ENCODE results near the gene SLIT3.
"Not testable (repeated sequence)": the region's sequence is repeated elsewhere in the genome, so short reads cannot be mapped to it uniquely, and the experiment has no call there.

The SLIT3 gene

DNA sequence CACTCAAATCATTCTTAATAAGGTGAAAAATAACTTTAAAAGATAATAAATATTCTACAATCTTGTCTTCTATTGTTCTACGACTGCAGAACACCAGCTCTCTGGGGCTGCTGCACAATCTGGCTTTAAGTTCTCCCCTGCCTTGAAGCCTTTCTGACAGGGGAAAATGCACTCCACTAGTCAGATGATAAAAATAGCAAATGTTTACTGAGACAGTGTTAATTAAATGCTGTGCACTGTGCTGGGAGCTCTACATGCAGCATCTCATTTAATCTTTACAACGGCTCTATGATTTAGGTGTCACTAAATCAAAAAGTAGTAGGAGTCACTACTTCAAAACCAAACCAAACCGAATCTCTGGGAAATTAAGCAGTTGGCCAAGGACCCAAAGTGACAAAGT lies 132.7 kb downstream of the SLIT3 start:
- DNase-seq = no peak

DNA sequence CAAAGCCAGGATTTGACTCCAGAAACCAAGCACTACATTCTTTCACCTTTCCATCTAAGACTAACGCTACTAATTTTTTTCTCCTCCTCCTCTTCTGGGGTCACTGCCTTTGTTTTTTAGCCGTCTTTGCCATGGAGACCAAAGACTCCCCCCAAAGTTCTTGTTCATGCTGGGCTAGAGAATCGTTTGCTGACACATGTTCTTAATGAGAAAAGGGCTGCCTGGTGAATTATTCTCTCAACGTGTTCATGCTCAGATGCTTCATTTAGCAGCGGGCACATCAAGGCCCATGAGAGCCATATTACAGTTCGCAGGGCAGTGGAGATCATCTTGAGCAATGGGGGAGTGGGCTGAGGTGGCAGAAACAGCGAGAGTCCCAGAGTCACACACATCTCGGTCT lies 134.9 kb downstream of the SLIT3 start:
- no peak for DNase-seq

DNA sequence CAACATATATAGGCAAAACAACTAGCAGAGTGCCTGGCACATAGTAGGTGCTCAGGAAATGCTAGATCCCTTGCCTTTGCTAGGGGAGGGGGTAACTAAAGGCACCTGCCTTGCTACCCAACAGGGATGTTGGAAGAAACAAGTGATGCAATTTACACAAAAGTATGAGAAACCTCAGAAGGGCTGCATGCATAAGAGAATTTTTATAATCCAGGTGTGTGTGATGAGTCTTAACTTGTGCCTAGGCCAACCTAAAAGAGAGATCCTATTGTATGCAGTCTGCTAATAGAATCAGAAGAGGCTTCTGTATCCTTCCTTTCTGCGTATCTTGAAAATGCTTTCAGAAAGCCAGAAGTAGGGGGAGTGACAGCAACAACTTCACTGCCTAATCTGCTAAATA lies 135.9 kb downstream of the SLIT3 start:
- DNase-seq = no peak

DNA sequence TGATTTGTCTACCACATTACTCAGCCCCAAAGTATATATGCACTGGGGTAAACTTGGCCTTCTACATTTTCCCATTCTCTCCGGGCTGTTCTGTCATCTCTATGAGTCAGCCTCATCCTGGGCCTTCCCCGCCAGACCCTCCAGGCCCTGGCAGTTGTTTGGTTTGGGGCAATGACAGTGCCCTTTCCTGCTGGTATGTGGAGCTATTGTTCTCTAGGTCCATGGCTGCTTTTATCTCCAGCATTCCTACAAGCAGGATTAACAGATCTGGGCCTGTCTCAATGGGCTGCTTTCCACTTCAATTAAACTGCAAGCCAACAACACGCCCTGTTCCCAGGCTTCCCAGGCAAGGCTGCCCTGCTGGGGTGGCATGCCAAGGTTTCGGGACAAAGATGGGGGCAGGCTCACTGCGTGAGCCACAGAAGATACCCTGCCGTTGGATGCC lies 136.4 kb downstream of the SLIT3 start:
- DNase-seq = no peak

DNA sequence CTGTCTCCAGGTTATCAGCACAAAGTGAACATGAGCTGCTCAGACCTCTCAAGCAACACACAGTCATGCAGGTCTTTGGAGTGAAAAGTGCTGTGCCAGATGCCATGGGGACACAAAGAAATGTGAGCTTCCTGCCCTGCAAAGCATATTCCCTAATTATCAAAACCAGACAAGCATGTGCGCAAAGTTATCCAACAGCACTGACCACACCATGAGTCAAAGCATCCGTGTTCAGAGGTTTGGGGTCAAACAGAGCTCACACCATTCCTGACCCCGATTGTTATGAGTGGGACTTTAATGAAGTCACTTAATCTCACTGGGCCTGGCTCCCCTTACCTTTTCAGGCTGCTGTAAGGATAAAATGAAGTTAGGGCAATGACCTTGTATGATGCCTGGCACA lies 138.5 kb downstream of the SLIT3 start:
- no peak for DNase-seq

DNA sequence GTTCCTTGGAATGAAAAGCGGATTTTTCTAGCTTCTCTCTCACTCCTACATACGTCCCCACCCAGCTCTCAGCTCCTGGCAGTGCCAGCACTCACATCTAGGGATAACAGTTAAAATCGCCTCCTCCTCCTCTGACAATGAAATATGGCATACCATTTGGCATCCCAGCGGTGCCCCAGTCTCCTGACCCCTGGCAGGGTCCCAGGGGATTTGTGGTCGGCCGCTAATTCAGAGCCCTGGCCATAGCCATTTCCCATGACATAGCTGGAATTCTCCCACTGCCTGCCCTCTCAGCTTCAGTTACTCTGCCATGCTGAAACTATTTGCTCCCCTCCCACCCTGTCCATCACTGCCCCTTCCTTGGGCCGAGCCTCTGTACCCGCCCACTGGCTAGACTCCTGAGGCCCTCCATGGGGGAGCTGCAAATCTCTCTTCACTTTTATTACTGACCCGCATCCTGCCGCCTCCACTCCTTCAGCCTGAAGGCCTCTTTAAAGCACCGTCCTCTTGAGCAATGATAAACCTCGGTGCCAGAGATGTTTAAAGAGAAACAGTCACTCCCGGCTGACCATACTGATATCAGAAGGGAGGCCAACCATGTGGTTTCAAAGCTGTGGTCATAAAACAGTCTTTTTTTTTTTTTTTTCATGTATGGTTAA lies 139.8 kb downstream of the SLIT3 start:
- DNase-seq = no peak

DNA sequence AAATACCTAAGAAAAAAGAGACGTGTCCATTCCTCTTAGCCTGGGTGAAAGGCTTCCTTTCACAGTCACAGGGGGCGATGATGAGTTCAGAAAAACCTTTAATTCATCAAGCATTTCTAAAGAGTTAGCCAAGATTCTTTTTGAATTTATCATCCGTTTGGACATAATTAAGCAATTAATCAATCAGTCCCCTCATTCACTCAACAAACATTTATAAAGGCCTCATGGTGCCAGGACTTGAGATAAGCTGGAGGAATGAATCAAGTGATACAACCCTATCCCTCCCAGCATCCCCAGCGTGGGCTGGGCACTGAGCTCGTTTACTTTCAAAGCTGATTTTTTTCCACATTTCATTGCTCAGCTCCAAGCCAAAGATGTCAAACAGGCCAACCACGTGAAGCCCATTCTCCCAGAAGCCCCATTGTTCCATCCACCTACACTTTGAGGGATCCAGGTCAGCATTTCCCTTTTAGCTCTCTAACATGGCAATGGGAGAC lies 140.5 kb downstream of the SLIT3 start:
- no peak for DNase-seq

DNA sequence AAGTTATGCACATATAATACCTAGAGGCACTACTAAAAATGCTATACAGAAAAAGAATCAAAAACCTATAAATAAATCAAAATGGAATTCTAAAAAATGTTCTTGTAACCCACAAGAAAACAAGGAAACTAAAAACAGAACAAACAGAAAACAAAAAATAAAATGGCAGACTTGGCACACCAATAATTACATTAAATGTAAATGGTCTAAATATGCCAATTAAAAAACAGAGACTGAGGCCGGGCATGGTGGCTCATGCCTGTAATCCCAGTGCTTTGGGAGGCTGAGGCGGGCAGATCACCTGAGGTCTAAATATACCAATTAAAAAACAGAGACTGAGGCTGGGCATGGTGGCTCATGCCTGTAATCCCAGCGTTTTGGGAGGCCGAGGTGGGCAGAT lies 142.2 kb downstream of the SLIT3 start:
- no peak for DNase-seq

DNA sequence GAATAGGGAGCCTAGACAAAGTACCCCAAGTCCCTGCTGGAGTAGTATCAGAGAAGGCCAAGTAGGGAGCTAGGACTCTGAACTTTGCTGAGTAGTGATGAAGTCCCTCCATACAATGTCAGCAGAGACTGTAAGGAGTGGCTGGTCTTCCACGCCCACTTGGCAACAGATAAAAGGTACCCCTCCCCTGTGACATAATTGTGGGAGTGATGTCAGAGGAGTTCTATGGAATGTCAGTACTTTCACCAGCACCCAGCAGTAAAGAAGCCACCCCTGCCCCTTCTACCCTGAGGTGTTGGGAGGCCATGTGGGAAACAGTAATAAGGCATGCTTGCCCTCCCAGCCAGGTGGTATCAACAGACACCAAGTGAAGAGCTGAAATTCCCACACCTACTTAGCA lies 143.9 kb downstream of the SLIT3 start:
- DNase-seq = no peak

DNA sequence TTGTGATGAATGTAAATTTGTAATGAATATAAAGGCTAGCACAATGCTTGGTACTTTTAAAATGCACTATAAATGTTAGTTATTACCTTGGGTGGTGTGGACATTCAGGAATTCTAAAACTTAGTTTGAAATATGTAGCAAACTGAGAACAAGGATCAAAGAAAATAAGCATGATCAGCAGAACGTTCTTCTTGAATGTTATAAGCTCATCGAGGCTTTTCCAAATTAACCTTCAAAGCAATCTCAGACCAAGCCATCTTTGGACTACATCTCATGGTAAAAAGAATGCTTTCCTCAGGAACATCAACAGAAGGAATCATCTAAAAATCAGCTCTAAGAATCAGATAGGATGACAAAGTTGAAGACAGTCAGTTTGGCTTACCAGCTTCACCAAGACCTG lies 146.3 kb downstream of the SLIT3 start:
- DNase-seq = no peak

DNA sequence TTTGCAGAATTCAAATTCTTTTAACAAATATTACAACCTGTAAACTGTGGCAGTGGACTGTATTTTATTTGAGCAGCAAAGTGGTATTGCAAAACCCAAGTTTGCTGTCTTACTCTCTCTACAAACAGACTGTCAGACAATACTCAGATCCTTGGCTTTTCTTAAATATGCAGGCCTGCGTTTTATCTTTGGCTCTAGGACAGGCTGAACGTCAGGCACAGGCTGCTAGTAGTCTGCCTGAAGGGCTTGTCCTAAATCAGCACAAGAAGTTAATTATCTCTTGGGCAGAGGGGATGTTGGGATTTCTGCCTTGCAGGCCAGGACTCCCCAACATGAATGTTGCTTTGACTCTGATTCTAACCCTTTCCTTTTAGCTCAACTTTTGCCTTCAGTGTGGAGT lies 147.5 kb downstream of the SLIT3 start:
- DNase-seq = no peak

DNA sequence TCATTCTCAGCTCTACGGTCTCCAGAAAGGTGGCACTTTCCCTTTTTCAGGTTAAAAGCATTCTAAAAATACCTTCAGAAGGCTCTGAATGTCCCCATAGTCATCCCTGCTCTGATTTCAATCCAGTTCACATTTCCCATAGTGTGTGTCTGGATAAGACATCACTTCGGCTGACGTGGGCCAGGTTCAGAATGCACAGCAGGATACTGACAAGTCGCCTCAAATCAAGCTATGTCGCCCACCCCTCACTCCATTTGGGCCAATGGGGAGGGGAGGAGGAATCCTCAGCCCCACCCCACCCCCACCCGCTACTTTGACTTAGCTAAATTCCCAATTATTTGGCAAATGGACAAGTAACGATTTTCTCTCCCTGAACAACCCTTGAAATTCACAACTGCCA lies 148.0 kb downstream of the SLIT3 start:
- no peak for DNase-seq

DNA sequence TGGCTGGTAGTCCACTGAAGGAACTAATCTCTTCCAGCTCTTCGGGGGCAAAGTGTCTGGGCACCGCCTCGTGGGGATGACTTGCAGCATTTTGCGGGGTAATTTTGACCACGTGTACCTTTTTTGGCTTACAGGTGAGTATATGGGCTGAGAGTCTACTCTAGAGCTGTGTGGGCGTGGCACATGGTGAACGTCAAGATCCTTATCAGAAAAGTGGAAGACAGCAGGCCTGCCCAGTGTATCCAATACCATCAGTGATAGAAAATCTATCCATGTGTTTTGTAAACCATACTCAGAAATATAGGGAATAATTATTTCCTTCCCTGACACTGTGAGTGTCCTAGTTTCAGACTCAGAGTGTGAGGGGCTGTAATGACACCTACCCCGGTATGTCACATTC lies 148.5 kb downstream of the SLIT3 start:
- no peak for DNase-seq

DNA sequence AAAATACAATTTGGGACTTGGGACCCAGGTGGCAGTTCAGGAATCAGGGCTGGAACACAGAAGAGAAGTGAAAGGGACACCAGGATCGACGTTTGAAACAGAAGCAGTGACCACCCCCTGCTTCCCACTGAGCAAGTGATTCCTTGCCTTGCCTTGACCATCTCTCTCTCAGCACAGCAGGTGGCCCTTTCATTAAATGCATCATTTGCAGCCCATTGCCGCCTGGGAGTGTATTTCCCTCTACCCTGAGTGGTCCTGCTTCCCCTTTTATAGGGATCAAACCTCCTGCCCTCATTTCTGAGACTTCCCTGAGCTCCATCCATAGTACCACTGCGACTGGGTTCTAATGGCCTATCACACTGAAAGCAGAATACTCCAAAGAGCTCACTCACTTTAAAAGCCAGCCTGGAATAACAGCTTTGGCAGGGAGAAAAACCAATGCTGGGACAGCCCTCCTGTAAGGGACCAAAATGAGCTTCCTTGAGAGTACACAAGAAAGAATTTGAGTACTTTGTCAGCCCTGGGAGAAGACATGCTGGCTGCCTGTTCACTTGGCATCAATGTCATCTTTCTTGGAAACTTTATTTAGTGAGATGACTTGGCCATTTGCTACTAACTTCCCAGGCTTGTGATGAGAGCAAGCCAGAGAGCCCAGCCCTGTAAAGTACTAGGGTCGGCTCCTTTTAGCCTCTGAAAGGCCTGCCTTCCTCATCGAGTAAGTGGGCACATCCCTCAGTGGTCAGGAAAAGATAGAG lies 149.7 kb downstream of the SLIT3 start:
- no peak for DNase-seq

DNA sequence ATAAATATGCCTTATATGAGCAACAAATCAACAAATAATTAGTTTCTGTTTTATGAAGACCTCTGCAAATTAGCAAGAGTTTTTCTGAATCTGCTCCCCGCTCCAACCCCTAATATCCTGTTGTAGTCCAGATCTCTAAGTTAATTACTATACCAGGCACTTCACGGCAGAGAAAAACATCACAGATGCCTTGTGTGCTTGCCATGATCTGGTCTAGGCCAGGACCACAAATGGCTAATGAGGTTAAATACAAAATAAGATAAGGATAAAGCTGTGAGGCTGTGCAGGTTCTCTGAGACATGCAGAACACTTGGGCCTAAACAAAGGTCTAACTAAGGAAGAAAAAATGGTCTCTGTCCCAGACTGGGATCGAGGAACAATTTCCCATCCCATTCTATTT lies 150.8 kb downstream of the SLIT3 start:
- DNase-seq = no peak

DNA sequence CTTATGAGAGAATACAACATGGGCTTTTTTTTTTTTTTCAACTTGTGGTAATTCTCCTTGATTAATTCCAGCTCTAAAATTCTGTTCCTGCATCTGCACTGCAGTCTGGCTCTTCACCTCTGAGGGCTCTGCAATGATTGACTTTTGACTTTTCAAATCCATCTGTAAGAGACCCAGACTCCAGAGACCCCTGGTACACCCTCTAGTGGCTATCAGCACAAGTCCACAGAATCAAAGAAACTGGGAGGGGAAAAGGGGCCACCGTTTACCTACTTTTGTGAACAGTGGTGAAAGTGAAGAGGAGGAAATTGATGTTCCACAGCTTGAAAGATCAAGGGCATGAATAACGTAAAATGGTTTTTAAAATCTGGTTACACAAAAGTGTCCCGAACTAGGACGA lies 151.6 kb downstream of the SLIT3 start:
- DNase-seq = no peak

DNA sequence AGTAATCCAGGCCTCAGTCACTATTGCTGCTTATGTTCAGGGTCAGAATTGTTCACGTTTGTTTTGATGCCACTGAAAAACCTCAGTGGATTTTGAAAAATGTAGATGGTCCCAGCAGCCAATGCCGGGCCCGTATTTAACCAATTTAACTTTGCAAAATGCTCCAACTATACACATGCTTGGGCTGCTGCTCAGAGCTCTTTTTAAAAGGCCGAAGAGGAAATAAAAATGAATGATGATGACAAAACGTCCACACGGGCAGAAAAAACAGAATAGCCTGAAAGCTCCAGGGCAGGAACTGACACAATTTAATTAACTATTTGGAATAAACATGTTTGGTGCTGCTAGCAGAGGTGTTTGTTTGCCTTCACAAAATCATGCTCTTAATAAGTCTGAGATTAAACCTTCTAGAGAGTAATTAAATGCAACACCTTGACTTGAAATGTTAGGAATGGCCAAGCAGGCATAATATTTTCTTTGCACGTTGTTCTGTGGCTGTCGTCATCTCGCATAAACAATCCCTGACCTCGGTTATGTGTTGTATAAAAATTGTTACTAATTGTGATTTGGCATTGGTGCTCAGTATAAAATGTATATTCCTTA lies 152.7 kb downstream of the SLIT3 start:
- no peak for DNase-seq

DNA sequence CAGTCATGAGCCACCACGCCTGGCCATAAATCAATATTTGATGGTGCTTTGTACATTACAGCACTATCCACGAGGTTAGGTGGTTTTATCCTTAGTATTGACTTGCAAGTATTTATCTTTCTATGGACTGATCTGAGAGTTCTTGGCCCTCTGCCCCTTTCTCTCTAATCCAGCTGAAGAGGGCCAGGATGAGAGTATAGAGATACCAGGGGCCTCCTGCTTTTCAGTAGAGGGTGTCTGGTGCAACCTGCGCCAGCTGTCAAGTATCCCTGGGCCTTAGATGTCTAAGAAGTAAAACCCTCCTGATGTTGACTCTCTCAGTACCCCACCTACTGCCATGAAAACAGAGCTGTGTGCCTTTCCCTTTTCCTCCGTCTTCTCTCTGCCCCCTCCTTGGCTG lies 153.4 kb downstream of the SLIT3 start:
- no peak for DNase-seq

DNA sequence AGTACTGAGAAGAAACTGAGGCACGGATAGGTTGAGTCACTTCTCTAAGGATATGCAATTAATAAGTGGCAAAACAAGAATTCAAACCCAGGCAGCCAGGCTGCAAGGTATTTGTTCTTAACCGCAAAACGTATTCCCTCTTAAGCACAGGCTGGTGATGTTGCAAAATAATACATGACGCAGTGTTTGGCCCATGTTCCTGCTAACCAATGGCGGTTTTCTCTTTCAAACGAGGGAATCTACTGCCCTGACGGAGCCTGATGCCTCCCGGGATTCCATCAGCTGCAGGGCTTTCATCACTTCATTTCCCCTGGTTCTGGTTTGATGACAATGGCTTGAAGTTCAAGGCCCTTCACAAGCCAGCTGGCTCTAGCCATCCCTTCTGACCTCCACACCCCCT lies 154.8 kb downstream of the SLIT3 start:
- DNase-seq = no peak

DNA sequence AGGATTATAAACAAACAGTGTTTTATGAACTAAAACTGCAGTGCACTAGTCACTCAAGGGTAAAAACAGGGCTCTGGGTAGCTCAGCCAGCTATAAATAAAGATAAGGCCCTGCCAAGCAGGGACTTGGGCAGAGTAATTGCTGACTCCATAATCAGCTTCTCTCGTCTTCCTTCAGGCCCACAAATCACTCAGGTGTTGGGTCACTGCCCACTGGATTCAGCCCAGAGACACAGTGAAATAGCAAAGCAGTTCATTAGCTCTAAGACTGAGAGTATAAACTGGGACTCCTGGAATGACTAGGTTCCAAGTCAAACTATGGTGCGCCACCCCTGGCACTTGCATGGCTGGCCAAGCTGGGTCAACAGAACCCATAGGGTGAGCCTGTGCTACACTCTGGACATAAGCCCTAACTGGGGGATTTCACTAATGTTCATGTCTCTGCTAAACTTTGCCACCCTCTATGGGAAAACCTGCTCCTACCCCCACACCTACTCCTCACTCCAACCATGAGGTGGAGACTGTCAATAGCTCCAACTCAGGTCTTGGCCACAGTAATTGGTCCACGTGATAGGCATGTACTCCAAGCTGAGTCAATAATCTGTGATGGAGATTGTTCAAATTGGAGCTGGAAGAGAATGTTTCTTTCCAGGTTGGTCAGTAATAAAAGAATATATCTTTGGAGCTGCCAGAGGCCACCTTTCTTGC lies 158.5 kb downstream of the SLIT3 start:
- no peak for DNase-seq

DNA sequence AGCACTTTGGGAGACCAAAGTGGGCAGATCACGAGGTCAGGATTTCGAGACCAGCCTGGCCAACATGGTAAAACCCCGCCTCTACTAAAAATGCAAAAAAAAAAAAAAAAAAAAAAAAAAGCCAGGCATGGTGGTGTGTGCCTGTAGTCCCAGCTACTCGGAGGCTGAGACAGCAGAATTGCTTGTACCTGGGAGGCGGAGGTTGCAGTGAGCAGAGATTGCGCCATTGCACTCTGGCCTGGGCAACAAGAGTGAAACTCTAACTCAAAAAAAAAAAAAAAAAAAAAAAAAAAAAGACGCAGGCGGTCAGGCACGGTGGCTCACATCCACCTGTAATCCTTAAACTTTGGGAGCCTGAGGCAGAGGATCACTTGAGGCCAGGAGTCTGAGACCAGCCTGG lies 160.7 kb downstream of the SLIT3 start:
- DNase-seq = not testable (repeated sequence)

DNA sequence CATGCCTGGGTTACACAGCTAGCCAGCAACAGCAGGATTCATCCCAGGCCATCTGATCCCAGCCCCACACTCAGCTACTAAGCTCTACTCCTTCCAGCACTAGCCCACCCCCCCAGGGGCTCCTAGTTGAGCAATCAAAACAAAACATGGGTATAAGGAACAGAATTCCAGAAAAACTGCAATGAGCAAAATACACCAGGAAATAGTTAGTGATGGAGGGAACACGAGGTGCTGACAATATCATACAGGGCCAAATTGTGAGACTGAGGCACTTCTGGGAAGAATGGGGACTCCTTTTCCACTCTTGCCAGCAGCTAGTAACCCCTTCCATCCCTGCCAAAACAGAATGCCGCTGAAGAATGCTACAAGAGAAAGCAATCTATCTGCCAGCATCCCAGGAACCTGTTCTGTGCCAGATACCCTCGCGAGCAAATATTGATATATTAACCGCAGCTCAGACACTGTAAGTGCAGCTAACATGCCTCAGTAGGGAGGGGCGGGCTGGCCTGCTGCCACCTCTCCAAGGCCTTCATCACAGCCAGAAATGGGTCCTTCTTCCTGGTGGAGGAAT lies 161.4 kb downstream of the SLIT3 start:
- no peak for DNase-seq

DNA sequence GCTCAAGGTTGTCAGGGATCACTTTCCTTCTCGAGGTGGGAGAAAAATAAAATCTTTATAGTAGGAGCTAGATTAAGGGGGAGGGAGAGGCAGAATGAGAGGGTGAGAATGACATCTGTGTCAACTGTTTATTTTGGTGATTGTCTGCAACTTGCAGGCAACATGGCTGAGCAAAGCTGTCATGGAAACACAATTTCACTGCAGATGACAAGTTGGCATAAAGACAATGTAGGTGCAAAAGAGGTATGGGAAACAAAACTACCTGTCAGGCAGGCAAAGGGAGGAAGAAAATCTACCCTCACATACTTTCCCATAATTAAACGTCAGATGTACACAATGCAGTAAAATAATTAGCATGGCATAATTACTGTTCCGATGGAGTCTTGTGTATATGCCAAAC lies 167.4 kb downstream of the SLIT3 start:
- no peak for DNase-seq
